GM12801 (cell line): ENCODE data around the gene C9orf50.

Source experiments
- TF ChIP-seq, protein P1 (sequence below): IDR thresholded peaks from one replicate; pipeline ENCODE4 v1.5.1; 2011; ENCODE audit warnings: control low read depth; ENCODE audit not compliant: insufficient read length; ENCODE audit errors: extremely low read depth

Gene C9orf50

DNA sequence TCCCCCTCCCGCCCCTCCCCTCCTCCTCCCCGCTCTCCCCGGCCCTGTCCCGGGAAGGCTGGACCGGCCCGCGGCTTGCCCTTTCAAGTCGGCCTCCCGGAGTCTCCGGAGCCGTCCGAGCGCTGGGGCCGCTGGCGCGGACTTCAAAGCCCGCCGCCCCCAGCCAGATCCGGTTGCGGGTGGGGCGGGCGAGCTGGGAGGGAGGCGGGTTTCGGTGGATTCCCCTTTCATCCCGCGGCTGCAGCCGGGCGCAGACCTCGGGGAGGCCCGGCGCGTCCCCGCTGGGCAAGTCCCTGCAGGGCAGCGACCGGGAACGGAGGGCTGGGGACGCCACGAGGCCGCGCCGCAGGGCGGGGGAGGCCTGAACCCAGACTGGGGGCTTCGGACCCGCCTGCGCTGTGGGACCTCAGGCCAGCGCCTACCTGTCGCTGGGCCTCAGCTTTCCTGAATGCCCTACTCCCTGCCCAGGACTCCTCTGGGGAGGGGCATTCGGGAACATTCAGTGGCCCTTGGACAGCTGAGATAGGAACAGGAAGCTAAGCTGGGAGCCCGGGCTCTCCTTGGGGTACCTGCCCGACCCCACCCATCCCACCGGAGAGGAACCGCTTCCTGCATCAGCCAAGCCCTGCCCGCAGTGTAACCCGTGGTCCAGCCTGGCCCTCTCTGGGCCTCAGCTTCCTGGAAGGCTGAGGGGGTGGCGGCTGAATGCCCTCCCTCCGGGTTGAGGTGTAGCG is 23.4 kb downstream of the C9orf50 start:
- TF ChIP-seq, protein P1, sequence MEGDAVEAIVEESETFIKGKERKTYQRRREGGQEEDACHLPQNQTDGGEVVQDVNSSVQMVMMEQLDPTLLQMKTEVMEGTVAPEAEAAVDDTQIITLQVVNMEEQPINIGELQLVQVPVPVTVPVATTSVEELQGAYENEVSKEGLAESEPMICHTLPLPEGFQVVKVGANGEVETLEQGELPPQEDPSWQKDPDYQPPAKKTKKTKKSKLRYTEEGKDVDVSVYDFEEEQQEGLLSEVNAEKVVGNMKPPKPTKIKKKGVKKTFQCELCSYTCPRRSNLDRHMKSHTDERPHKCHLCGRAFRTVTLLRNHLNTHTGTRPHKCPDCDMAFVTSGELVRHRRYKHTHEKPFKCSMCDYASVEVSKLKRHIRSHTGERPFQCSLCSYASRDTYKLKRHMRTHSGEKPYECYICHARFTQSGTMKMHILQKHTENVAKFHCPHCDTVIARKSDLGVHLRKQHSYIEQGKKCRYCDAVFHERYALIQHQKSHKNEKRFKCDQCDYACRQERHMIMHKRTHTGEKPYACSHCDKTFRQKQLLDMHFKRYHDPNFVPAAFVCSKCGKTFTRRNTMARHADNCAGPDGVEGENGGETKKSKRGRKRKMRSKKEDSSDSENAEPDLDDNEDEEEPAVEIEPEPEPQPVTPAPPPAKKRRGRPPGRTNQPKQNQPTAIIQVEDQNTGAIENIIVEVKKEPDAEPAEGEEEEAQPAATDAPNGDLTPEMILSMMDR: no peak

DNA sequence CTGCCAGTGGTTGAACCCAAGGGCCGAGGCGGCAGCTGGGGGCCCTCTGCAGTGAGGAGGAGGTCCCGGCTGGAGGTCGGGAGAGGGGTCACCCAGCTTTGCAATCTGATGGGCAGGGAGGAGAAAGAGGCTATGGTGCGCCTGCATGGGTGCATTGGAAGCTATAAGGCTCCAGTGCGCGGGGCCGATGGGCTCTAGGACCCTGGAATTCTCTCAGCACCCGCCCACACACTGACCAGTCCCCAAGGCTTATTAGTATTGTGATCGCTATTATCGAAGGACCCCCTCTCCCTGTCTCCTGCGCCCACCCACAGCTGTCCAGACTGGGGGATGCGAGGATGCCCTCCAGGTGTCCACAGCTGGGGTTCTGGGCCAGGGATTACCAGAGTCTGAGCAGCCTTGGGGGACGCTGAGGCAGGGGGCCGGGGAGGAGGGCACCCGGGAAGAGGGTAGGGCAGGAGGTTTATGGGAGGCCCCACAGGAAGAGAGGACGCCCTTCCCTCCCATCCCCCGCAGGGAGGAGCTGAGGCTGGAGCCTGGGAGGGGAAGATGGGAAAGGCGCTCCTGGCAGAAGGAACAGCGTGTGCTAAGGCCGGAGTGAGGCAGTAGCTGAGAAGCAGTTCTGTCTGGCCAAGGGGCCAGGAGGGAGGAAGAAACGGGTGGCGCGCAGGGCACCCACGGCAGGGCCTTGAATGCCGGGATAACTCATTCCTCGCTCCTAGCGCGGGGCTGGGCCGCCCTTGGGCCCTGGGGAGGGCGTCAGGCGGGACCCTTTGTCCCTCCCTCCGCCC is 24.2 kb downstream of the C9orf50 start:
- TF ChIP-seq, protein P1: no peak

DNA sequence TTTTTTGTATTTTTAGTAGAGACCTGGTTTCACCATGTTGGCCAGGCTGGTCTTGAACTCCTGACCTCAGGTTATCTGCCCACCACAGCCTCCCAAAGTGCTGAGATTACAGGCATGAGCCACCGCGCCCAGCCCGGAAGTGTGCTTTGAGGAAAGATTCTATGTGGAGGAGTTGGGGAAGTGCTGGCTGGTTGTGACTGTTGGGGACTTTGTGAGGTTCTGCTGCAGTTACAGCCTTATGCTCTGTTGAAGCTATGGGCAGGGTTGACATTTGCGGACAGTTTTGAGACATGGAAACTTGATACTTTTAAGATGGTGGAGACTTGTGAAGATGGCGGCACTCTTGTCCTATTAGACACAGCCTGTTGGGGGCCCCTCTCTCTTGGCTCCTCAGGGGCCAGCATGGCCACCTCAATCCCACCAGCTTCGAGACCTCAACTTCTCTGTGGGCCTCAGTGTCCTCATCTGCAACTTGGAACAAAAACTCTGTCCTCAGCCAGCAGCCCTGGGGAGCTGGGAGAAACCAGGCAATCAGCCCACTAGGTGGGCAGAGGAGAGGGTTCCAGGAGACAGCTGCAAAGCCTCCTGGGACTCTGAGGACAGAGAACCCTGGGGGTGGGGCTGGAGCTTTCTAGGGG is 24.9 kb downstream of the C9orf50 start:
- TF ChIP-seq, protein P1: no peak

DNA sequence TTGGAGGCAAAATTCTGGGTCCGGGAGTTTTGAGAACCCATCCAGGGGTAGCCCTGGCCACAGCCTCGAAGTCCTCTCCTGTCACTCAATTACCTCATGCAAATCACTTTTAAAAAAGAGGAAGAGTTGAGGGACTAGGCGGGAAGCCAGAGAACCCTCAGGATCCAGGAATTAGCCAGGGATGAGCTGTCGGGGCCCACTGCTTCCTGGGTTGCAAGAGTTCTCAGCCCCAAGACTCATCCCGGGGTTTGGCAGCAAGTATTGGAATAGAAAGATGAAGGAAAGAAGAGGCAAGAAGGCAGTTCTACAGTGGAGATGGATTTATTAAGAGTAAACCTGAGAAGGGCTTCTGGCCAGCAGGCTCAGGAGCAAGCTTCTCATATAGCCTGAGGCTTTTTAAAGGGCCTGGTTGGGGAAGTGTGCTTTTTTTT is 25.6 kb downstream of the C9orf50 start:
- TF ChIP-seq, protein P1: no peak

DNA sequence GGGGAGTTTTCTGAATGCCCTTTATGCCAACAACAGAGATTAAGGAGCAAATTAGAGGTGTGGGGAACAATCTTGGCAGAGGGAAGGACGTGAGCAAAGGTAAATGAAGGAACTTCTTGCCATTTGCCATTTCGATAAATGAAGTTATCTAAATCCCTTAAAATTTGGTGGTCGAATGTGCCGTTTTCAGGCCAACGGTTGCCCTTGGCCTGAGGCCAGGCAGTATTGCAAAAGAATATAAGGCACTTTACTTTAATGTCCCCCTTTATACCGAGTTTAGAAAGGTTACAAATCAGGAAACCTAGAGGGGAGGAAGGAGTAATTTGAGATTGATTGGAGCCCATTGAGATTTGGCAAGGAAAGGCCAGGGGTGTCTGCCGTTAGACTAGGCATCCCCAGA is 26.3 kb downstream of the C9orf50 start:
- TF ChIP-seq, protein P1: no peak

DNA sequence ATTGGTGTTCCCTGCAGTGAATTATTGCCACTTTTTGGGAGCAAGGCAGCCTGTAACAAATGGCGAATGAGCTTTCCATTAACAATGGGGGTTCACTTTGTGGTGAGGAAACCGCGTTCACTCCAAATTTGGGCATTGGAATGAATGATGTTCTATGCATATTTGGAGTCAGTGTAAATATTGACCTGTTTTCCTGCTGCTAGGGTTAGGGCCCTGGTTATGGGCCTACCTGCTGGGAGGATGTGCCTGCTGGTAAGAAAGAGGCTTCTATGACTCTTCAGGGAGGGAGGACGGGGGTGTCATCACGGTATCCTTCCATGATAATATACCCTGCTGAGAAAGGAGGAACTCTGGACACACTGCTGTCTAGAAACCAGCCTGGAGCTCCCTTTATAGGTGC is 29.0 kb downstream of the C9orf50 start:
- TF ChIP-seq, protein P1: no peak

DNA sequence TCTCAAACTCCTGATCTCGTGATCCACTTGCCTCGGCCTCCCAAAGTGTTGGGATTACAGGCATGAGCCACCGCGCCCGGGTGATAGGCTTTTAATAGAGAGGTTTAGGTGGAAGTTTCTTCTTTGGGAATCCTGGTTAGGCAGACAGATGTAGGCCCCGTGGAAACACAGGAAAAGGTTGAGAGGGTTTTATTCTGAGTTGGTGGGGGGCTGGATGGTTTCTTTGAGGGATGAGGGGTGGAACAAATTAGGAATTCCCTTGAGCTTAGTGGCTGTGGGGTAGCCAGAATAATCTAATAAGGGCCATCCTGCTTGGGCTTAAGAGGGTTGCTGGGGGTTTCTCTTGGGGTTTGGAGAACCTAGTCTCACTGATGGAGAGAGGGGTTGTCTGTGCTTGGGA is 30.4 kb downstream of the C9orf50 start:
- TF ChIP-seq, protein P1: no peak
